ENCODE data around the gene PCDHGA4. TPM values are rescaled to one million over a fixed set of nuclear protein-coding genes. Genes with fewer than 3 reads are reported as not detected.

The PCDHGA4 gene
- total and polyA plus RNA-seq, 2 of the 8 experiments (the other 6 are each of a cell fraction or from before 2014, with no cell fraction given): 1.4 to 1.9 TPM

DNA sequence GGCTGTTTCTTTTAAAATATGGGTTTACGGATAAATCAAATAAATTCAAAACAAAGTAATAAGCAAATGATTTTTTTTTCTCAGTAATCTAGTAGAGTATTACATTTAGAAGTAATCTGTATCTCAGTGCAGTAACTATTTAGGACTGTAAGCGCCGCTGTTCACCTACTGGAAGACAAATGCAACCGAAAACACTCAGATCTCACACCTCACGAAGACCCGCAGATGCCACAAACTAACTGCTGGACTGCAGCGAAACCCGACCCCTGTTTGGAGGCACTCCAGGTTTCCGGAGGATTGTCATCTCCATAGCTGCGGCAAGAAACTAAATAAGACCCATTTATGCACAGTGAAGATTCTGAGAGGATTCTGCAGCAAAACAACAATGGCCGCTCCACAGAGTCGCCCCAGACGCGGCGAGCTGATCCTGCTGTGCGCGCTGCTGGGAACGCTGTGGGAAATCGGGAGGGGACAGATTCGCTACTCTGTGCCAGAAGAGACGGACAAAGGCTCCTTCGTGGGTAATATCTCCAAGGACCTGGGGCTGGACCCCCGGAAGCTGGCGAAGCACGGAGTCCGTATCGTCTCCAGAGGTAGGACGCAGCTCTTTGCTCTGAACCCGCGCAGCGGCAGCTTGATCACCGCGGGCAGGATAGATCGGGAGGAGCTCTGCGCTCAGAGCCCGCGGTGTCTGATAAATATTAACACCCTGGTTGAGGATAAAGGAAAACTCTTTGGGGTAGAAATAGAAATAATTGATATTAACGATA is 37.8 kb downstream of the PCDHGA4 start, which contains the start of gene PCDHGA8 (continued):
- TF ChIP-seq, protein P1, sequence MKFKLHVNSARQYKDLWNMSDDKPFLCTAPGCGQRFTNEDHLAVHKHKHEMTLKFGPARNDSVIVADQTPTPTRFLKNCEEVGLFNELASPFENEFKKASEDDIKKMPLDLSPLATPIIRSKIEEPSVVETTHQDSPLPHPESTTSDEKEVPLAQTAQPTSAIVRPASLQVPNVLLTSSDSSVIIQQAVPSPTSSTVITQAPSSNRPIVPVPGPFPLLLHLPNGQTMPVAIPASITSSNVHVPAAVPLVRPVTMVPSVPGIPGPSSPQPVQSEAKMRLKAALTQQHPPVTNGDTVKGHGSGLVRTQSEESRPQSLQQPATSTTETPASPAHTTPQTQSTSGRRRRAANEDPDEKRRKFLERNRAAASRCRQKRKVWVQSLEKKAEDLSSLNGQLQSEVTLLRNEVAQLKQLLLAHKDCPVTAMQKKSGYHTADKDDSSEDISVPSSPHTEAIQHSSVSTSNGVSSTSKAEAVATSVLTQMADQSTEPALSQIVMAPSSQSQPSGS (IDR thresholded peaks at IDR 0.05; ENCODE audit: low read length): no peak
- TF ChIP-seq HDAC6 (IDR thresholded peaks at IDR 0.05; ENCODE audit: low read depth, low read length): no peak
- no peak for TF ChIP-seq TEAD4 (IDR thresholded peaks at IDR 0.05; ENCODE audit: low read depth, low read length)
- TF ChIP-seq, protein P2, sequence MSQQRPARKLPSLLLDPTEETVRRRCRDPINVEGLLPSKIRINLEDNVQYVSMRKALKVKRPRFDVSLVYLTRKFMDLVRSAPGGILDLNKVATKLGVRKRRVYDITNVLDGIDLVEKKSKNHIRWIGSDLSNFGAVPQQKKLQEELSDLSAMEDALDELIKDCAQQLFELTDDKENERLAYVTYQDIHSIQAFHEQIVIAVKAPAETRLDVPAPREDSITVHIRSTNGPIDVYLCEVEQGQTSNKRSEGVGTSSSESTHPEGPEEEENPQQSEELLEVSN (IDR thresholded peaks at IDR 0.05): no peak

All from H1 (cell line).